Endodermal cell (in vitro differentiated cells): ENCODE data around the gene GATAD2A. TPM values are rescaled to one million over a fixed set of nuclear protein-coding genes. Genes with fewer than 3 reads are reported as not detected.

Experiments
- DNase-seq: peaks from one replicate; pipeline ENCODE4 v3.0.0-alpha.2; 2017
- H3K27ac ChIP-seq: 2 replicates; pipeline ENCODE4 v1.5.1; 2013; ENCODE audit warnings: mild to moderate bottlenecking, low read depth, low read length, moderate library complexity
- H3K27me3 ChIP-seq: 2 replicates; pipeline ENCODE4 v1.6.1; 2013; ENCODE audit warnings: mild to moderate bottlenecking, low read length, moderate library complexity; ENCODE audit not compliant: insufficient read depth, control insufficient read depth, poor library complexity, severe bottlenecking
- H3K36me3 ChIP-seq: 2 replicates; pipeline ENCODE4 v1.7.0; 2013; ENCODE audit warnings: mild to moderate bottlenecking, low read length, moderate library complexity; ENCODE audit not compliant: control insufficient read depth, insufficient read depth
- H3K4me1 ChIP-seq: one replicate; pipeline ENCODE4 v1.7.0; 2013; ENCODE audit warnings: low read length; ENCODE audit not compliant: control insufficient read depth, insufficient read depth
- H3K4me3 ChIP-seq: 2 replicates; pipeline ENCODE4 v1.5.1; 2013; ENCODE audit warnings: mild to moderate bottlenecking, low read length, moderate library complexity
- H3K9ac ChIP-seq: 2 replicates; pipeline ENCODE4 v1.6.1; 2013; ENCODE audit warnings: mild to moderate bottlenecking, low read length, moderate library complexity; ENCODE audit not compliant: poor library complexity, severe bottlenecking; ENCODE audit errors: extremely low read depth
- H3K9me3 ChIP-seq: 2 replicates; pipeline ENCODE4 v1.6.1; 2013; ENCODE audit warnings: mild to moderate bottlenecking, low read length, moderate library complexity; ENCODE audit not compliant: control insufficient read depth
- H3K27ac Mint-ChIP-seq: 2 replicates; pipeline ENCODE4 v1.8.0; 2020; ENCODE audit warnings: mixed read lengths
- H3K27me3 Mint-ChIP-seq: 2 replicates; pipeline ENCODE4 v1.8.0; 2021; ENCODE audit warnings: mild to moderate bottlenecking, mixed read lengths; ENCODE audit not compliant: insufficient read depth
- H3K36me3 Mint-ChIP-seq: 2 replicates; pipeline ENCODE4 v1.8.0; 2020; ENCODE audit warnings: low read depth, mixed read lengths
- H3K4me1 Mint-ChIP-seq: 2 replicates; pipeline ENCODE4 v1.8.0; 2020; ENCODE audit warnings: mixed read lengths
- H3K4me3 Mint-ChIP-seq: 2 replicates; pipeline ENCODE4 v1.8.0; 2020; ENCODE audit warnings: mild to moderate bottlenecking, moderate library complexity, mixed read lengths
- H3K9me3 Mint-ChIP-seq: 2 replicates; pipeline ENCODE4 v1.8.0; 2020; ENCODE audit warnings: mild to moderate bottlenecking, mixed read lengths
- WGBS, 2 experiments: methylation state at CpG; one replicate each; pipeline versions ENCODE4 v1.1.5 to v1.1.7; 2013; ENCODE audit warnings: missing lambda C conversion rate in 2 of 2, mixed read lengths in 1 of 2; ENCODE audit not compliant: insufficient coverage in 1 of 2, insufficient read length in 1 of 2; 5-methylcytosine and 5-hydroxymethylcytosine counted together
- total RNA-seq, 2 donors: library from RNA; stranded (reverse); fragmentation: NEBNext Ultra II Directional in 1 of 2; extraction: Animal tissue kit (Norgen Biotek cat#: 25700) in 1 of 2; gene quantifications; 2 replicates in 1 of 2; 3 replicates in 1 of 2; pipeline ENCODE4 v1.2.1, GENCODE V29; 2021
- TF ChIP-seq, protein P1 (sequence below): fragments of 200-600 bp; sonication (generic); conservative IDR thresholded peaks from 2 replicates; pipeline ENCODE4 v1.5.0; 2021; ENCODE audit warnings: antibody characterized with exemption, mild to moderate bottlenecking

The GATAD2A gene
- total RNA-seq, 2 donors from 2014 or later = 115 to 126 TPM

DNA sequence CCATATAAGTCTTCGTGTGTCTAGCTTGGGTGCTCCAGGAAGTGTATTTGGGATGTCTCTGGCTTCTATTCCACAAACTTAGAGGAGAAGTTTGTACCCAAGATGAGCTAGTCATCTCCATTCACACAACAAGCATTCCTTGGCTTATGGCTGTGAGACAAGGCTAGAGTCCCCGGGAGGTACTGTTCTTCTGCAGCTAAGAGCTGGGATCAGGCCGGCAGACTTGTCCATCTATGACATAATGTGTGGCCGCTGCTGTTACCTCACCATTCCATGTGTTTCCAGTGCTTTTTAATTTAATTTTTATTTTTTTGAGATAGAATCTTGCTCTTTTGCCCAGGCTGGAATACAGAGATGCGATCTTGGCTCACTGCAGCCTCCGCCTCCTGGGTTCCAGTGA is 20.7 kb downstream of the GATAD2A start:
- 89 to 92% methylated on average over 4 to 6 of the region's 6 CpGs for WGBS, 2 experiments

DNA sequence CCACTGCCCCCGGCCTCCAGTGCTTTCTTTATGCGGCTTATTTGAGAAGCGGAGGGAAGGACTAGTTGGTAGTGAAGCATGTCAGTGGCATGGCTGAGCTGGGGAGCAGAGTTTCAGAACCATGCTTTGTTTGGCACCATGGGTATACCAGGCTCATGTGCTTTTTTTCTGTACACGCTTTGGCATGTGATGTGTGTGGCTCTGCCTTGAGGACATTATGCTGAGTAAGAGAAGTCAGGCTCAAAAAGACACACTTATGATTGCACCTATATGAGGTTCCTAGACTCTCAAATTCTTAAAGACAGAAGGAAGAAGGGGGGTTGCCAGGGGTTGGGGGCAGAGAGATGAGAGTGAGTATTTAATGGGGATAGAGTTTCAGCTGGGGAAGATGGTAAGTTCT is 21.3 kb downstream of the GATAD2A start:
- peak overlapping the region; percentile 55 for H3K27ac Mint-ChIP-seq
- H3K4me3 Mint-ChIP-seq = no peak overlapping the region
- H3K36me3 Mint-ChIP-seq = peaks cover 19% of the 10 kb centered on the region
- H3K27me3 Mint-ChIP-seq = no peaks in the 10 kb centered on the region
- H3K9me3 ChIP-seq = no peaks in the 10 kb centered on the region
- no peaks in the 10 kb centered on the region for H3K4me1 ChIP-seq
- H3K27ac ChIP-seq = no peak overlapping the region
- no peaks in the 10 kb centered on the region for H3K27me3 ChIP-seq
- DNase-seq = no peak
- WGBS, 2 experiments = 79 to 96% methylated on average over 4 of the region's 4 CpGs
- TF ChIP-seq, protein P1, sequence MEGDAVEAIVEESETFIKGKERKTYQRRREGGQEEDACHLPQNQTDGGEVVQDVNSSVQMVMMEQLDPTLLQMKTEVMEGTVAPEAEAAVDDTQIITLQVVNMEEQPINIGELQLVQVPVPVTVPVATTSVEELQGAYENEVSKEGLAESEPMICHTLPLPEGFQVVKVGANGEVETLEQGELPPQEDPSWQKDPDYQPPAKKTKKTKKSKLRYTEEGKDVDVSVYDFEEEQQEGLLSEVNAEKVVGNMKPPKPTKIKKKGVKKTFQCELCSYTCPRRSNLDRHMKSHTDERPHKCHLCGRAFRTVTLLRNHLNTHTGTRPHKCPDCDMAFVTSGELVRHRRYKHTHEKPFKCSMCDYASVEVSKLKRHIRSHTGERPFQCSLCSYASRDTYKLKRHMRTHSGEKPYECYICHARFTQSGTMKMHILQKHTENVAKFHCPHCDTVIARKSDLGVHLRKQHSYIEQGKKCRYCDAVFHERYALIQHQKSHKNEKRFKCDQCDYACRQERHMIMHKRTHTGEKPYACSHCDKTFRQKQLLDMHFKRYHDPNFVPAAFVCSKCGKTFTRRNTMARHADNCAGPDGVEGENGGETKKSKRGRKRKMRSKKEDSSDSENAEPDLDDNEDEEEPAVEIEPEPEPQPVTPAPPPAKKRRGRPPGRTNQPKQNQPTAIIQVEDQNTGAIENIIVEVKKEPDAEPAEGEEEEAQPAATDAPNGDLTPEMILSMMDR = no peak
- no peak overlapping the region for H3K4me3 ChIP-seq
- peaks cover 18% of the 10 kb centered on the region for H3K36me3 ChIP-seq
- no peaks in the 10 kb centered on the region for H3K9me3 Mint-ChIP-seq
- H3K9ac ChIP-seq = no peak overlapping the region
- peaks cover 2% of the 10 kb centered on the region for H3K4me1 Mint-ChIP-seq

More for the DNA sequence above, 20.7 kb downstream of the GATAD2A start:
- no peak overlapping the region for H3K4me3 ChIP-seq
- no peak for DNase-seq
- Mint-ChIP-seq H3K36me3 (peaks cover 17% of the 10 kb centered on the region), H3K27me3 (no peaks in the 10 kb centered on the region), H3K27ac (no peak overlapping the region), H3K4me3 (no peak overlapping the region), H3K9me3 (no peaks in the 10 kb centered on the region), H3K4me1 (peaks cover 2% of the 10 kb centered on the region)
- TF ChIP-seq, protein P1 = no peak
- H3K9ac ChIP-seq = no peak overlapping the region
- no peaks in the 10 kb centered on the region for H3K27me3 ChIP-seq
- no peak overlapping the region for H3K27ac ChIP-seq
- no peaks in the 10 kb centered on the region for H3K4me1 ChIP-seq
- H3K36me3 ChIP-seq = peaks cover 18% of the 10 kb centered on the region
- no peaks in the 10 kb centered on the region for H3K9me3 ChIP-seq

DNA sequence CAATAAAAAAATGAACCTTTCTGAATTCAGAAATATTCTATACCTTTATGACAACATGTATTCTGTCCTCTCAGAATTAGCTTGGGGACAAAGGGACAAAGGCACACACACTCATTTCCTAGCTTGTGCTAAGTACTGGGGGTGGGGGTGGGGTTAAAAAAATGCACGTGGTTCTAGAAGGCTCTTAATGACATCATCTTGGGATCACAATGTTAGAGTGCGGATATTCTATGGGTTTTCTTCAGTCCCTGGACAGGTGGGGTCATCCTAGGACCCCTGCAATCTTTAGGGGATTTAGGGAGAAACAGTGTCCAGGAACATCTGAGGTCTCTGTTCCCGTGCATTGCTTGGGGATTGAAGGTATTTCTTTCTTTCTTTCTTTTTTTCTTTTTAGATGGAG is 21.8 kb downstream of the GATAD2A start:
- TF ChIP-seq, protein P1 = no peak
- peaks cover 19% of the 10 kb centered on the region for H3K36me3 Mint-ChIP-seq
- H3K4me1 Mint-ChIP-seq = peaks cover 2% of the 10 kb centered on the region
- WGBS, 2 experiments = 72% methylated on average over 2 to 3 of the region's 3 CpGs
- Histone ChIP-seq H3K36me3 (peaks cover 18% of the 10 kb centered on the region), H3K9ac (no peak overlapping the region), H3K9me3 (no peaks in the 10 kb centered on the region), H3K27me3 (no peaks in the 10 kb centered on the region), H3K4me1 (no peaks in the 10 kb centered on the region), H3K27ac (no peak overlapping the region), H3K4me3 (no peak overlapping the region)
- H3K4me3 Mint-ChIP-seq = no peak overlapping the region
- H3K9me3 Mint-ChIP-seq = no peaks in the 10 kb centered on the region
- peak overlapping the region; percentile 55 for H3K27ac Mint-ChIP-seq
- no peak for DNase-seq
- H3K27me3 Mint-ChIP-seq = no peaks in the 10 kb centered on the region
